HG02623 (cell line): ENCODE results near the gene INHBC.
"Not testable (repeated sequence)": the region's sequence is repeated elsewhere in the genome, so short reads cannot be mapped to it uniquely, and the experiment has no call there.

Experiments used
- ATAC-seq: cut with Tn5 transposase; IDR thresholded peaks from one replicate; pipeline ENCODE4 v1.9.1; 2021; ENCODE audit warnings: moderate library complexity; ENCODE audit not compliant: unreplicated experiment

Gene INHBC

DNA sequence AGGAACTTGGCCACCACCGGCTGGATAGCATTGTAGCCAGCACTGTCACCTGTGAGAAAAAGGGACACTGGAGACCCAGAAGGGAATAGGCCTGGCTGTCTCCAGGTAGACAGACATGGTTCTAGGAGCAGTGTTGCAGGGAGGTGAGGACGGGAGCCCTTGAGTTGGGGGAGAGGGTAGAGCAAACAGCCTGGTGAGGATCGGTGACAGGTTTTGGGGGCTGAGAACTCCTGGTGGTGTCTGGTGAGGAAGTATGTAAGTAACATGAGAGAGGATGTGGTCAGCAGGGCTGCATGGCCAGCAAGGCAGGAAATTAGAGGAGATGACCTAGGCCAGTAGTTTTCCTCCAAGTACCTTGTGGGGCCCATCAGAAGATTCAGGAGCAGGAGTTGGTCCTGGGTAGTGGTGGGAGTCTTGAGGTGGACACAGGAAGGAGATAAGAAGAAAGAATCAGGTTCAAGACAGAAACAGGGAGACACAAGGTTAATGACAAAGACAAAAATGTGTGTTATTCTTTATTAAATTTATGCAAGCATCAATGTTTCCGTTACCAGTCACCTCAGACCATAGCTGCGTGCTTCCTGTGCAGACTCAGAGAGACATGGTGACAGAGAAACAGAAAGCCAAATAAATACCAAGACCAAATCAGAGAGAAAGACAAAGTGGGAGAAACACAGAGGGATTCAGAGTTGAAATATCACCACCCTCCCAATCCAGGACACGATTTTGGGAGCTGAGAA lies 45.0 kb downstream of the INHBC start, which contains the start of gene ARHGAP9:
ARHGAP9 (minus strand) TSS at position 491 of the 740 bp plus-strand sequence; CDS start at position 31, 460 bp downstream.
- no peak for ATAC-seq

DNA sequence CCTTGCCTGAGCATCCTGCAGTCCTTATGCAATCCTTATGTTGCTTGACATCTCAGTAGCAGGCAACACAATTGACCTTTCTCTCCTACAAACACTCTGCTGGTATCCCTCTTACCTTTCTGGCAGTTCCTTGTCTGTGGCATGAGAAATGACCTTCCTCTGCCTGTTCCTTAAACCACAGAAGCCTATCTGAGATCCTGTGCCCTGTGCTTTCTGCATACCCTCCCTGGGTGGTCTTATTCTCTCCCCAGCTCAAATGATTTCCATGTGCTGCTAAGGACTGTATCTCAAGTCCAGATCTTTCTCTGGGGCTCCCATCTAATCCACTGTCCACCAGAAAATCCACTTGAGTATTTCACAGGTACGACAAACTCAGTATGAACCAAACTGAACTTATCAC lies 47.1 kb downstream of the INHBC start:
- no peak for ATAC-seq

DNA sequence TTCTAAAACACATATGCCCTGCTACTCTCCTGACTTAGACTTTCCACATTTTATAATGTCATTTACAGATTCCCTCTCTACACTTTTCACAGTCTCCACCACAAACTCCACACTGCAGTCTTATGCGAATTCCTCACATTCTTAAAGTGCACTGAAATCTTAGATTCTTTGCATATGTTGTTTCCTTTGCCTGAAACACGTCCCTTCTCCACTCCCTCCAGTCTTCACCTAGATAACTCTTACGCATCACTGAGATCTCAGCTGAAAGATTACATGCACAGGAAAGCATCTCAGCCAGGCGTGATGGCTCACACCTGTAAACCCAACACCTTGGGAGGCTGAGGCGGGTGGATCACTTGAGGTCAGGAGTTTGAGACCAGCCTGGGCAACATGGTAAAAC lies 48.9 kb downstream of the INHBC start:
- no peak for ATAC-seq

DNA sequence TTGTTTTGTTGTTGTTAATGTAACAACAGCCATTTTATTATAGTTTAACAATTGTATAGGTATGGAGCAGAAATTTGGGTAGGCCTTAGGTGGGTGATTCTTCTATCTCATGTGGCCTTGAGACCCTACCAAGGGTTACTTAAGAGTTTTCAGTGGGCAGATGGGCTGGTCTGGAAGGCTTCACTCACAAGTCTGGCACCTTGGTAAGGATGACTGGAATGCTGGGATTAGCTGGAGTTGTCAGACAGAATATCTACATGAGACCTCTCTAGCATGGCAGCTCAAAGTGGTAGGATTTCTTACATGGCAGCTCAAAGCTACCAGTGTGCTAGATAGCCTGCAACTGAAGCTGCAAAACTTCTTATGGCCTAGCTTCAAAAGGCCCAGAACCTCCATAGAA lies 51.1 kb downstream of the INHBC start:
- ATAC-seq = no peak

DNA sequence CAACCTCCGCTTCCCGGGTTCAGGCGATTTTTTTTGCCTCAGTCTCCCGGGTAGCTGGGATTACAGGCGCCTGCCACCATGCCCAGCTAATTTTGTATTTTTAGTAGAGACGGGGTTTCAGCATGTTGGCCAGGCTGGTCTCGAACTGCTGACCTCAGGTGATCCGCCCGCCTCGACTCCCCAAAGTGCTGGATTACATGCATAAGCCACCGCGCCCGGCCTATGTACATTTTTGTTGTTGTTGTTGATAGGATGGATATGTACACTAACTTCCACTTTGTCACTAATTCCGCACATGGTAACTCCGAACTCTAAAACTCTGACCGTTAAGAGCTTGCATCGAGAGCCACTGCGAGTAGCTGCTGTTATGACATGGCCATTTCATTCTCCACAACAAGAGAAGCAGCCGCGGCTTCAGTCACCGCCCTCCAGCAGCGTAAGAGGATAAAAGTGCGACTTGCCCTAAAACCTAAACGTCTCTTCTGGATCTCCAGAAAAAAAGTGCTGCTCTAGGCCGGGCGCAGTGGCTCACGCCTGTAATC lies 52.5 kb downstream of the INHBC start:
- no peak for ATAC-seq

DNA sequence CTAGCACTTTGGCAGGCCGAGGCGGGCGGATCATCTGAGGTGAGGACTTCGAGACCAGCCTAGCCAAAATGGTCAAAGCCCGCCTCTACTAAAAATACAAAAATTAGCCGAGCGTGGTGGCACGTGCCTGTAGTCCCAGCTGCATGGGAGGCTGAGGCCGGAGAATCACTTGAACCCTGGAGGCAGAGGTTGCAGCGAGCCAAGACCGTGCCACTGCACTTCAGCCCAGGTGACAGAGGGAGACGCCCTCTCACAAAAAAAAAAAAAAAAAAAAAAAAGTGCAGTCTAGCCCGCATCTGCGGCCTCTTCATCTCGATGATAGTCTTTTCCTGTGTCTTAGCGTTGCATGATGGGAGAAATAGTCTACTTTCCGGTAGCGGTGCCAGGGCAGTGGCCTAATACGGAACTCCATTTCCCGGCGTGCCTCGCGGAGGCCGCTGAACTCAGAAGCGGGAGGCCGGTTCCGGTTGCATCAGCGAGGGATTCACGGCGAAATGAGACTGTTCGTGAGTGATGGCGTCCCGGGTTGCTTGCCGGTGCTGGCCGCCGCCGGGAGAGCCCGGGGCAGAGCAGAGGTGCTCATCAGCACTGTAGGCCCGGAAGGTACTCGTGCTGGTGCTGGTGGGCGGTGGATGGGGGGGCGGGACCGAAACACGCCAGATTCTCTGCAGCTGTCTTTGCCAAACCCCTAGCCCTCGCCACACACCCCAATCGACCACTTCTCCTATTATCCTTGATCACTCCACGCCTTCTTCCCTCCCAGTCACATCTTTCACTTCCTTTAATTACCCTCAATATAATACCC lies 53.2 kb downstream of the INHBC start, which contains the start of gene MARS1:
MARS1 (plus strand) TSS at position 472 of the 805 bp plus-strand sequence; CDS start at position 495, 23 bp downstream.
- peak; percentile 93 for ATAC-seq

DNA sequence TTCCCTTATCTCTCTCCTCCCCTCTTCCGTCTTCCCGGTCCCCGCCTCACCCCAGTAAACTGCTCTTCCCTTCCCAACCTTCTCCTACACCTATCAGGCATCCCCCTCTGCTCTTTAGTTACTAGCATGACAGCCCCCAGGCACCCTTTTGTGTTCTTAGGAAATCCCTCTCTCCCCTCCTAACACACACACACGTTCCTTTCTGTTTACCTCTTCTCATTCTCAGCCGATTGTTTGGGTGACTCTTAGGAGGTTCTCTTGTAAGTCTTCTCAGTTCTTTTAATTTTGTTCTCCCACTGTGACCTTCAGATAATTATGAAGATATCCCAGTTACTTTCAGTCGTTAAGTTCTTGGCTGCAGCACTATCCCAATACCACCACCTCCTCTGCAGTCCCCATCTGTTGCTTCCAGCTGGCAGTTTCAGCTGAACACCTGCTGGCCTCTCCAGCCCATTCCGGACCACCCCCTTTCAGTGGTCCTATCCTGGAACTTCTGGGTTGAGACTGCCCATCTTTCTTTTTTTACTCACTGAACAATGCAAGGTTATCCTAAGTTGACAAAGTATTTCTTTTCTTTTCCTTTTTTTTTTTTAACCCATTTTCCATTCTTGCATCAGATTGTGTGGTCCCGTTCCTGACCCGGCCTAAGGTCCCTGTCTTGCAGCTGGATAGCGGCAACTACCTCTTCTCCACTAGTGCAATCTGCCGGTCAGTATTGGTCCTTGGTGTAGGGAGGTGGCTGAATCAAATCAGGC lies 54.0 kb downstream of the INHBC start:
- ATAC-seq = no peak

DNA sequence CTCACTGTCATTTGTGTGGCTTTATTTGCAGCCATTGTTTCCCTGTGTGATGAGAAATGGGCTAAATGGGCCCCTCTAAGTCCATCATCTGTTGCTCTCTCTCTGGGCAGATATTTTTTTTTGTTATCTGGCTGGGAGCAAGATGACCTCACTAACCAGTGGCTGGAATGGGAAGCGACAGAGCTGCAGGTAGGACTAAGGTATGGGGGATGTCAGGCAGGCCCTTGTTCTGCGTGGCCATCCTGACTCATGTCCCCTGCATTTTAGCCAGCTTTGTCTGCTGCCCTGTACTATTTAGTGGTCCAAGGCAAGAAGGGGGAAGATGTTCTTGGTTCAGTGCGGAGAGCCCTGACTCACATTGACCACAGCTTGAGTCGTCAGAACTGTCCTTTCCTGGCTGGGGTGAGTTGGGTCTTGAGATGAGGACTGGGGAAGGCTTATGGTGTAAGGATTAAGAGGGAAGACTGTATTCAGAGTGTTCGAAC lies 54.6 kb downstream of the INHBC start:
- no peak for ATAC-seq

DNA sequence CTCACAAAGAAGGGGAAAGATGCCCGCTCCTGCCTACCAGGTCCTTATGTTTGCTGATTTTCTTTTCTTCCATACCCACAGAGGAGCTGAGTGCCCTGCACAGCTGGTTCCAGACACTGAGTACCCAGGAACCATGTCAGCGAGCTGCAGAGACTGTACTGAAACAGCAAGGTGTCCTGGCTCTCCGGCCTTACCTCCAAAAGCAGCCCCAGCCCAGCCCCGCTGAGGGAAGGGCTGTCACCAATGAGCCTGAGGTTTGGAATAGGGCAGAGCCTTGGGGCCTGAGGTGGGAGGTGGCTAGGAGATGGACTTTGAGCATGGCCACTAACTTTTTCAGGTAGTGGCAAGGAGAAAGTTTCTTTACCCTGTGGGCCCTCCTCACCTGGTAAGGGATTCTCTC lies 55.5 kb downstream of the INHBC start:
- ATAC-seq = no peak

DNA sequence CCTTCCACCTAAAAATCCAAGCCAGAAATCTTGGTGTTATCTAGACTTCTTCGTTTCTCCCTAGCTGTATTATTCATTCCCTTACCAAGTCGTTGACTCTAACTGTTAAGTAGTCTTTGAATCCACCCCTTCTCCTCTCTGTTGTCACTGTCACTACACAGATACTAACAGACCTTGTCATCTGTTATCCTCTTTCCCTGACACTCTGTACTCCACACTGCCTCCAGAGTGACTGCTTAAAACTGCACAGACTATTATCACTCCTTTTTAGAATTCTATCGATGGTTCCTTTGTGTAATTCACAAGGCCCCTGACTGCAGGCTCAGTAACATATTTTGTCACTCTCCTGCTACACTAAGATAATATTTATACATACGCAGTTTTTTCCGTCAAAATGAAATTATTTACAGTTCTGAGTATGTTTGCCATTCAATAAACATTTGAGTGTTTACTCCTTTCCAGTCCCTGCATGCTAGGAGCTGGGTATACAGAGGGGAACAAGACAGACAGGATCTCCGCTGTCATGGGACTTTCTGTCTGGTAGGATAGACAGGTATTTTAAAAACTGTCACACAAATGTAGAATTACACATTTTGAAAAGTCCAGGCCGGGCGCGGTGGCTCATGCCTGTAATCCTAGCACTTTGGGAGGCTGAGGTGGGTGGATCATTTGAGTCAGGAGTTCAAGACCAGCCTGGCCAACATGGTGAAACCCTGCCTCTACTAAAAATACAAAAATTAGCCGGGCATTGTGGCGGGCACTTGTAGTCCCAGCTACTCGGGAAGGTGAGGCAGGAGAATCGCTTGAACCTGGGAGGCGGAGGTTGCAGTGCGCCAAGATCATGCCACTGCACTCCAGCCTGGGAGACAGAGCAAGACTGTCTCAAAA lies 57.1 kb downstream of the INHBC start:
- ATAC-seq = no peak

DNA sequence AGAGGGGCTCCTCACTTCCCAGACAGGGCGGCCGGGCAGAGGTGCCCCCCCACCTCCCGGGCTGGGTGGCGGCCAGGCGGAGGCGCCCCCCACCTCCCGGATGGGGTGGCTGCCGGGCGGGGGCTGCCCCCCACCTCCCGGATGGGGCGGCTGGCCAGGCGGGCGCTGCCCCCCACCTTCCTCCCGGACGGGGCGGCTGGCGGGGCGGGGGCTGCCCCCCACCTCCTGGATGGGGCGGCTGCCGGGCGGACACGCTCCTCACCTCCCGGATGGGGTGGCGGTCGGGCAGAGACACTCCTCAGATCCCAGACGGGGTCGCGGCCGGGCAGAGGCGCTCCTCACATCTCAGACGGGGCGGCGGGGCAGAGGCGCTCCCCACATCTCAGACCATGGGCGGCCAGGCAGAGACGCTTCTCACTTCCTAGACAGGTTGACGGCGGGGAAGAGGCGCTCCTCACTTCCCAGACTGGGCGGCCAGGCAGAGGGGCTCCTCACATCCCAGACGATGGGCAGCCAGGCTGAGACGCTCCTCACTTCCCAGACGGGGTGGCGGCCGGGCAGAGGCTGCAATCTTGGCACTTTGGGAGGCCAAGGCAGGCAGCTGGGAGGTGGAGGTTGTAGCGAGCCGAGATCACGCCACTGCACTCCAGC lies 60.6 kb downstream of the INHBC start:
- not testable (repeated sequence) for ATAC-seq

DNA sequence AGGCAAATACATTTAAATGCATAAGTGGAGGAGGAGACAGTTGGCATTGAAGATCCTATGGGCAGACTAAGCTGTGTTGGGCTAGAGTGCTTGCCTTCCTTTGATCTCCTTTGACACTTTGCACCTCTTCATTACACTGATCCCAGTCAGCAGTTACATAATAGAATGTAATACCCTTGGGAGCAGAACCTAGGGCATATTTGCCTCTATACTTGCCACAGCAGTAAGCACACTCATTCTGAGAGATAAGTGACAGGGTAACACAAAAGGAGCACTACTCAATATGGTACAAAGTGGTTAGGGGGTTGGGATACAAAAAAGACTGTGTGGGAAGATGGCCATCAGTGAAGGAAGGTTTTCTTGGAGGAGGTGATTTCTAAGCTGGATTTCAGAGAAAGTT lies 62.2 kb downstream of the INHBC start:
- no peak for ATAC-seq

DNA sequence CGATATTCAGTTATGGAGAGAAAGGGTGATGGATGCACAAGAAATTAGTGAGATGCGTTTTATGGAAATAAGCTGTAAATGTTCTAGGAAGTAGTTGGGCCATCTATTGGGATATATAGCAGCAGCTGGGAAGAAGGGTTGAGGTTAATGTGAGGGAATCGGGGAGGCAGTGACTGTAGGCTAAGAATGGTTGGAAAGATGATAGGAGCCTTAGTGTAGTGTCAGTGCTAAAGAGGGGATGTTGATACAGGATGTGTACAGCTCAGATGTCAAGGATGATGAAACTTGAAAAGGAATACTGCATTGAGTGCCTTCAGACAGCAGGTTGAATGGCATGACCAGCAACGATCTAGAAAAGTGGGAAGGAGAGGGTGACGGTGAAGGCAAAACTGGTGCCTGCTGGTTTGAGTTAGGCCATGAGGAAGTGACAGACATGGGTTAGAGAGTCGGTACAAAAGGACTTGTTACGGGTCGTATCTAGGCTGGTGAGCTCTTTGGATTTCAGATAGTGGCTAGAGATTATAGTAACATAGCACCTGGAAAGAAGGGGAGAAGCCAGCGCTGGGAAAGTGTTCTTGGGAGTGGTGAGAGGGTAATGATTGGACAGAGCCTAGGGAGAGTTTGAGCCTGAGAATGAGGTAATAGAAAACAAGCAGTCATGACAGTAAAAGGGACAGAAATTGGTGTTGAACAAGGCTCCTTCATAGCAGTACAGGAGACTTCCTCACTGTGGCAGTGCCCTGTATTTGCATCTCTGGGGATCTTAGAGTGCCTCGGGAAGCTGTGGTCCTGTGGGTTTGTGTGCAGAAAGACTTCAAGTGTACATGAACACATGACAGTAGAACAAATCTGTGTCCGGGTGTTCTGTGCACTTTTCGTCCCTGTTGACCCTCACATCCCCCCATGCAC lies 62.9 kb downstream of the INHBC start:
- no peak for ATAC-seq

DNA sequence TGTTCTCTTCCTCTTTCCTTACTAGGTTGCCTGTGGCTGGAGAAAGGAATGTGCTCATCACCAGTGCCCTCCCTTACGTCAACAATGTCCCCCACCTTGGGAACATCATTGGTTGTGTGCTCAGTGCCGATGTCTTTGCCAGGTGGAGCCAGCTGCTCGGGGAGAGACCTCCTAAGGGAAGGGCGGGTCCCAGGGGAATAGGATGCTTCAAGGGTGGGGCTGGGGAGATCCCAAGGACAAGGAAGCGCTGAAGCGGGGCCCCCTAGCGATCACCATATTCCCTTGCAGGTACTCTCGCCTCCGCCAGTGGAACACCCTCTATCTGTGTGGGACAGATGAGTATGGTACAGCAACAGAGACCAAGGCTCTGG lies 63.5 kb downstream of the INHBC start:
- no peak for ATAC-seq

DNA sequence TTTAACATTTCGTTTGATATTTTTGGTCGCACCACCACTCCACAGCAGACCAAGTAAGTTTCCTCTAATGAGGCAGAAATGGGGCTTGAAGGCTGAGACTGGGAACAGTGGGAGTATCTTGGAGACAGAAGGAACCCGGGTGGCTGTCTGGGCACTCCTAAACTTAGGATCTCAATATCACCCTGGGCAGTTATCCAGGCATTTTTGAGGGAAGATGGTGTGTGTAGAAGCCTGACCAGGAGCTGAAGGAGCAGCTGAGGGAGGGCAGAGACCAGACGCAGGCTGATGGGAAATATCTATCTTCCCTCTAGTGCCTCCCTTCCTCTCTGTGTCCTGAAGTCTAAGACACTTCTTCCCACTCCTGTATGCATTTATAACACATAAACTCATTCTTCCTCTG lies 64.0 kb downstream of the INHBC start:
- ATAC-seq = no peak

DNA sequence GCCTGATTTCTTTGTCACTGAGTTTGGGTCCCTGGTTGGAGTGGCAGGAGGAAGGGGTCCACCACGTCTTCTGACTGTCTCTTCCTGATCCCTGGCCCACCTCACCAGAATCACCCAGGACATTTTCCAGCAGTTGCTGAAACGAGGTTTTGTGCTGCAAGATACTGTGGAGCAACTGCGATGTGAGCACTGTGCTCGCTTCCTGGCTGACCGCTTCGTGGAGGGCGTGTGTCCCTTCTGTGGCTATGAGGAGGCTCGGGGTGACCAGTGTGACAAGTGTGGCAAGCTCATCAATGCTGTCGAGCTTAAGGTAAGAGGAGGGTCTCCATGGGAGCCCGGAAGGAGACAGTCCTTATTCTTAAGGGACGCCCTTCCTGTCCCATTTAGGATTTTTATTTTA lies 65.6 kb downstream of the INHBC start:
- no peak for ATAC-seq
